ENCODE measurements around the gene MMP23B.

MMP23B gene

GRCh38 chr1:1602968-1603506 is 28.9 kb upstream of the MMP23B start:
- FAIRE-seq = no peak

DNA sequence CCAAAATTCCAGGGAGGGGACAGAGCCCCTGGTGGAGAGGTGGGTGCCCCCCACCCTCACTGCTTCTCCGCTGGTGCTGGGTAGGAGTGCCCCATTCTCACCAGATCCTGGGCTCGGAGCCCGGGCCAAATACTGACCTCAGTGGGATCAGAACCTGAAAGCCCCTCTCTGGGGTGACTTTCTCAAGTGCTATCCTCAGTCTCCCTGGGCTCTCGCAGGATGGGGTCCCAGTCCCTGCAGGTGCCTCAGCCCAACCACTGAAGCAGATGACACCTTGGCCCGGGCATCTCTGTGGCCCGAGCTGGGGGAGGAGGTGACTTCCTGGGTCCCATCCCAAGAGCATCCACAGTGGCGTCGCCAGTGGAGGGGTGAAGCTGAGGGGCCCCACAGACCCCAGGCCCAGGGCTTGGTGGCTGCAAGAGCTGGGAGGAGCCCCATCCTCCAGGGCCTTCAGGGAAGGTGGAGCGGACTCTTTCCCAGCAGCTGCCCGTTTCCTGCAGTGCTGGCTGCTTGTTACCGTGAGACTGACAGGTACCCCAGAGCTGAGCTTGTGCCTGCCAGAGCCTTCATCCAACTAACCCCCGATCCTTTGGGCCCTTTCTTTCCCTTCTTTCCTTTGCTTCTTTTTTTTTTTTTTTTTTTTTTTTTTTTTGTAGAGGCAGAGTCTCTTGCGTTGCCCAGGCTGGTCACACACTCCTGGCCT is 28.2 kb upstream of the MMP23B start:
- peak; percentile 84 for FAIRE-seq

DNA sequence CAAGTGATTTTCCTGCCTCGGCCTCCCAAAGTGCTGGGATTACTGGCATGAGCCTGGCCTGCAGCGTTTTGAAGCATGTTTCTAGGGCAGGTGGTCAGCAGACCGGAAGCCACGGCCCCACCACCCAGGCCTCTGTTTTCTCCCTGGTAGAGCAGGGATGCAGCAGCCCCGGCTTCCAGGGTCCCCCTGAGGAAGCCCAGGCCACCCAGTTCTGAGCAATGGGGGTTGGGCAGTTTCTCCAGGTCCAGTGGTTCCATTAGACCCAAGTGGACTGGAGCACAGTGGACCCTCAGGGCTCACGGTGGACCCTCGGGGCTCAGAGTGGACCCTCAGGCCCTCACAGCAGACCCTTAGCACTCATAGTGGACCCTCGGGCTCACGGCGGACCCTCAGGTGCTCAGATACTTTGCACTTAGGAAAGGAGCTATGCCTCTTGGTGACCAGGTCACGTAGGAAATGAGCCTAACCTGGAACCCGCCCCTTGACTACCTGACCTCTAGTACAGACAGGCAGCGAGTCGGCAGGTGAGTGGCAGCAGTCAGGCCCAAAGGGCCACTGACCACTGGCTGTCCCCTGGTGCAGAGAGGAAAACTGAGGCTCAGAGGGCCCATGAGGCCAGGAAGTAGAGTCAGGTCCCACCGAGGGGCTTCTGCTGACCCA is 27.5 kb upstream of the MMP23B start:
- no peak for FAIRE-seq

DNA sequence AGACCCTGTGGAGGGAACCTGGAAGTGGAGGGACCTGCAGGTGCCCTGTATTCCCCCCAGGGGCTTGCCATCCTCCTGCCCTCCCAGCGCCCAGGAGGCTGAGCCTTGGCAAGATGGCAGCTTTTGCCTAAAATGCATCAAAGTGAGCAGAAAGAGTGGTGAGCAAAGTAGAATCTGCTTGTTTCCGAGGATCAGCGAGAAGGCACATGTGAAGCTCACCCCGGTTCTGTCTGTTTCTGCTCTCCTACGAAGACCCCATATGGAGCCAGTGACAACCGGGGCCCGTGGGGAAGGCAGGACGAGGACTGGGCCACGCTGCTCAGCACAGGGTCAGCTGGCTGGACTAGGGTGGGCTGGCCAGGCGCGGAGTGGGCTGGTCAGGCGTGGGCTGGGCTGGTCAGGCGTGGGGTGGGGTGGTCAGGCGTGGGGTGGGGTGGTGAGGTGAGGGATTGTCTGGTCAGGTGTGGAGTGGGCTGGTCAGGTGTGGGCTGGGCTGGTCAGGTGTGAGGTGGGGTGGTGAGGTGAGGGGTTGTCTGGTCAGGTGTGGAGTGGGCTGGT is 26.9 kb upstream of the MMP23B start:
- no peak for FAIRE-seq

DNA sequence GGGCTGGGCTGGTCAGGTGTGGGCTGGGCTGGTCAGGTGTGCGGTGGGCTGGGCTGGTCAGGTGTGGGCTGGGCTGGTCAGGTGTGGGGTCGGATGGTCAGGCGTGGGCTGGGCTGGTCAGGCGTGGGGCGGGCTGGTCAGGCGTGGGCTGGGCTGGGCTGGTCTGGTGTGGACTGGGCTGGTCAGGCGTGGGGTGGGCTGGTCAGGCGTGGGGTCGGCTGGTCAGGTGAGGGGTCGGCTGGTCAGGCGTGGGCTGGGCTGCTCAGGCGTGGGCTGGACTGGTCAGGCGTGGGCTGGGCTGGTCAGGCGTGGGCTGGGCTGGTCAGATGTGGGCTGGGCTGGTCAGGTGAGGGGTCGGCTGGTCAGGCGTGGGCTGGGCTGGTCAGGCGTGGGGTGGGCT is 26.2 kb upstream of the MMP23B start:
- no peak for FAIRE-seq

GRCh38 chr1:1606232-1606631 is 25.7 kb upstream of the MMP23B start:
- FAIRE-seq = no peak

- FAIRE-seq = no peak
These were observed 22.0 kb upstream of the MMP23B start for GRCh38 chr1:1609822-1610485.

DNA sequence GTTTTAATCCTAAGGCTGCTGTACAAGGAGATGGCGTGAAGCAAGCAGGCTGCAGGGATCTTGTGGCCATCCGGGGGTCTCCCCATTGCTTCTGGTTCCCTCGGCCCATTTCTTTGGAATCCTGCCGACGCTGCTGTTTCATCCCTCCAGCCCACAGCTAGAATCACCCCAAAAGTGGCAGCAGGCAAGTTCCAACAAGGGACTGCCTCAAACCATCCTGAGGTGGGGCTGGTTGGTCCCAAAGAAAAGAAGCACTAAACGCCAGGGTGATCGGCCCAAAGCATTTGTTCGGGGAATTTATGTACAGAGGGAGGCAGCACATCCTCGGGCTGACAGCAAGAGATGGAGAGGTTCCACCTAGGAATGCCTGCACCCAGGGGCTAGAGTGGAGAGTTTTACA is 21.2 kb upstream of the MMP23B start:
- FAIRE-seq = no peak

GRCh38 chr1:1612104-1612400 is 19.9 kb upstream of the MMP23B start:
- no peak for FAIRE-seq

DNA sequence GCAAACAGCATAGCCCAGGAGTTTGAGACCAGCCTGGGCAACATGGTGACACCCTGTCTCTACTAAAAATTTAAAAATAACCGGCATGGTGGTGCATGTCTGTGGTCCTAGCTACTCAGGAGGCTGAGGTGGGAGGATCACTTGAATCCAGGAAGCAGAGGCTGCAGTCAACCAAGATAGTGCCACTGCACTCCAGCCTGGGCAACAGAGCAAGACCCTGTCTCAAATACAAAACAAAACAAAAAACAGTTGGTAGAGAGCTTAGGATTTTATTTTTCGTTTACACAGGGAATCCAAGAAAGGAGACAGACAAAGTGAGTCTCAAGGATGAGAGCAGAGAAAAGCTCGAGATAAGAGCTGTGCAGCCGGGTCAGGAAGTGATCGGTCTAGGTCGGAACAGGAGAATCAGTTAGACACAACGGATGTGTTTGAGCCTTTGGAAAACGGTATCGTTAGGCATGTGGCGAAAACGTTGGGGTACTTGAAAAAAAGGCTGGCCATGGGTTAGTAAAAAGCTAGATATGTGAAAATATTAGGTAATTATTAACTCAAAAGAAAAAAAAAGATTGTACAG is 18.4 kb upstream of the MMP23B start:
- no peak for FAIRE-seq

GRCh38 chr1:1614204-1614953 is 17.6 kb upstream of the MMP23B start:
- no peak for FAIRE-seq

DNA sequence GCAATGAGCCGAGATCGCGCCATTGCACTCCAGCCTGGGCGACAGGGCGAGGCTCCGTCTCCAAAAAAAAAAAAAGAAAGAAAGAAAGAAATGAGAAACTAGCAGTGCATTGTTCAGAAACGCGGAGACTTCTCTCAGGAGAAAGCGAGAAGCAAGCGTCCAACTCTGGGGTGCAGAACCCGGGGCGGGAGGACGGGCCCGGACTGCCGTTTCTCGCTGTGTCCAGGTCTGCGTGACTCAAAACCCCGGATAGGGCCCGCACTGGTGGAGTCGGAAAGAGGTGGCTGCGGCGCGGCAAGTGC is 17.1 kb upstream of the MMP23B start:
- FAIRE-seq = no peak

GRCh38 chr1:1615256-1616044 is 16.5 kb upstream of the MMP23B start, which contains the start of gene MIB2:
Gene MIB2, plus strand, starts transcription at chr1:1615500. Its CDS starts 7,953 bp downstream, at chr1:1623453.
- peak; percentile 94 for FAIRE-seq

GRCh38 chr1:1616045-1616790 is 15.8 kb upstream of the MMP23B start:
- FAIRE-seq = no peak

GRCh38 chr1:1616838-1617237 is 15.1 kb upstream of the MMP23B start:
- FAIRE-seq = no peak

DNA sequence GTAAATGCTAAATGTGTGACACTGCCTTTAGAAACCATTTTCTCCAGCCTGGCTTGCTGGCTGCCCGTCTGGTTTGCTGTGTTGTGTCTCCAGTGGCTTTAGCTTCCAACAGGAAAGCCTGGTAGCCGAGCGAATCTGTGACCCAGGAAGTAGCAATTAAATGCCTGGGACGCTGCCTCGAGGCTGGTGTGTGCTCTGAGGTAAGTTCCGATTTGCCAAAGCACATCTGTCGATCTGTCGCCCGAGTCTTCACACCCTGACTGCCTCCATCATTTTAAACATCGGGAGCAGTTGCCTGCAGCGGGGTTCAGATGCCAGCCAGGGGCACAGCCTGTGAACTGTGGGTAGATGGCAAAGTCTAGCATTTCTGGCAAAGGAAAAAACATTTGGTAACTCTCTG is 14.5 kb upstream of the MMP23B start:
- no peak for FAIRE-seq

DNA sequence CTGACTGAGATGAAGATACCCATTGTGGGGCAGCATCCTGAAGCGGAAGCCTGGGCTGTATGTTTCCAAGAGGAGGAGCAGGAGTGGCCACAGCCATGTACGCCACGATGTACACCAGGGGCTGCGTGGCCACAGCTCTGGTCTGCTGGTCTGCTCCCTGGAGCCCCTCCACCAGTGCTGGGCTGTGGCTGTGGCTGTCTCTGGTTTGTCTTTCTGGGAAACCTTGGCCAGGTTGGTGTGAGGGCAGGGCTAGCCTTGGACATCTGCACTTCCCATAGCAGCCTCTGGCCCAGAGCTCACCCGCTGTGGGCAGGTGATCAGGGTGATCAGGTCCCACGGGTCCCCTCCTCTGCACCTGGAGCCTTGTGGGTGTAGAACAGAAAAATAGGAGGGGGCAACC is 14.0 kb upstream of the MMP23B start:
- no peak for FAIRE-seq

DNA sequence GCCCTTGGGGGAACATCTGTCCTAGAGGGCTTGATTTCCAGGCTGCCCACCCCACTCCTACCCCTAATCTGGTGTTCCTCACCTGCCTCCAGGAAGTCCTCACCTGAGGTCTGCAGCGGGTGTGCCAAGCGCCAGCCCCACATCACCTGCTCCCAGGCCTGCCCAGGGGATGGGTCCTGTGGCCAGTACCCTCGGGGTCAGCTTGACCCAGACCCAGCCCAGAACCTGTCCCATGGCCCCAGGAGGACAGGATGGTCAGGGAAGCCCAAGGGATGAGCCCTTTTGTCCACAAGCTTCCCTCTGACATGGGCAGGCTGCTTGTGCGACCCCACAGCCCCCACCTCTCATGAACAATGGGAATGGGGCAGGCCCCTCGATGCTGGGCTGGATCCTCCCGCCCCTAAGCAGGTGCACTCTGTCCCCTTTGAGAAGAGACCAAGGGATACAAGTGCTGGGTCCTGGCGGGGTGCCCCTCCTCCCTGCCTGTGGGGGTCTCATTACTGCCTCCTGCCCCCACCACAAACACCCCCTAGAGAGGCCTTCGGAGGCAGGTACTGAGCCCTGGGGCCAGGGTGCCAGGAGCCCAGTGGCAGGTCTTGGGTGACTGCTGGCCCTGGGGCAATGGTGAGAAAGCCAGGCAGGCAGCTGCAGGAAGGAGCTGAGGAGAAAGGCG is 13.4 kb upstream of the MMP23B start:
- no peak for FAIRE-seq

- FAIRE-seq = no peak
These were observed 12.0 kb upstream of the MMP23B start for GRCh38 chr1:1619917-1620361.

DNA sequence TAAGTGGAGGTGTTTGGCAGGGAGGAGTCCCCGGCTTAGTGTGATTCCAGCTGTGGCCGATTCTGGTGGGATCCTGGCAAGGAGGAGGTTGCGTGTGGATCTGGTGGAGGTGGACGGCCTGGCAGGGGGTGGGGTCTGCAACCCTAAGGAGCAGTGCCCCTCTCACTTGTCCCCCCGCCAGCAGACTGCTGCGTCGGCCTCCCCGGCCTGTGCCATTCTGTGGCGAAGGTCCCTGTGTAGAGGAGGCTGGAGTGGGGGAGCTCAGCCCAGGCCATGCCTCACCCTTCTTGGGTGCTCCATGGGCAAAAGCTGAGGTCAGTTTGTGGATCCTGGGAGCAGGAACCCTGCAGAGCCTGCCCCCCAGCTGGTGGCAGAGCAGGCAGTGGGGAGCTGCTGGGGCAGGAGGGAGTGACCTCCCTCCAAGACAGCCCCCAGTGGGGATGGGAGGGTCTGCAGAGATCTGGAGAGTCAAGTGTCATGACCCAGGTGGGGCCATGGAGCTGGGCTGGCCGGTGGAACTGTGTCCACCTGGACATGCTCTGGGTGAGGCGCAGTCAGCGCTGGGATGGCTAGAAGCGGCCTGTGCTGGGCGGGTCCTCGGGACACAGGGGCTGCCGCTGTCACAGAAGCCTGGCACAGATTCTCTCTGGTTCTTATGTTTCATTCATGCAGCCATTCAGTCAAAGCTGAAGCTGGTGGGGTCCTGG is 11.4 kb upstream of the MMP23B start:
- no peak for FAIRE-seq

Data from G401.6 (cell line).